ENCODE data around the gene UBR2. TPM values are rescaled to one million over a fixed set of nuclear protein-coding genes. Genes with fewer than 3 reads are reported as not detected.

UBR2 gene
- total RNA-seq, 2 donors from 2014 or later: 21.6 to 22.5 TPM

DNA sequence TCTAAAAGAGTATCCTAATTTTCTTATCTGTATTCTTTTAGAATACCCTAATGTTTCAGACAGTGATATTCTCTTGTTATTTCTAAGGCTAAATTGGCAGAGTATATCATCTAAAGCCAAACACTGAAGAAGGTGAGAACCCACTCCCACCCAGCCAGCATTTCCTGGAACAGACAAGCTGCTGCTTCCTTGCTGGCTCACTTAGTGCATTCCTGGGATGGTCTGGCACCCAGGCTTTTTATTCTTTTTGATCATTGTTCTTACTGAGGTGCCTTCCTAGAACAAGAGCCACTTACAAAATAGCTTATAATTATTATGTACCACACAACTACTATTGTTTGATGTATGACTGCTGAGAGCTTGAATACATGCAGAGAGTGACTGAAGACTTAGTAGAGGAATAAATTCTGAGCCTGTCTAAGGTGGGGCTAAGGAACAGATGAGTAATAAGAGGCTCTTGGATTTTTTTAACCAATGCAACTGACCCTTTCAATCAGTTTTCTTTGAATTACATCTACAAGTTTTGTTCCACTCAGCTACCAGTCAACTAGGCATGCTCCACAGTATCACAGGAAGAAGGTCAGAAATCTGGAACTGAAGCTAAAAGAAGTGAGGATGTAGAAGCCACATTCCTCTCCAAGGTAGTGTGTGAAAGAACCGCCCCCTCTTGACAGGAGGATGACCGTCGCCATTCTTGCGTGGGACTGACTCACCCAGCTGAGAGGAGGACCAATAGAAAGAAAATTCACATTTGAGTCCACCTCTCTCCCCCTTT lies 128.5 kb downstream of the UBR2 start:
- Histone ChIP-seq H3K9ac (ENCODE audit: extremely low read depth, low read length, poor library complexity, severe bottlenecking) (no peak overlapping the region), H3K27me3 (ENCODE audit: control insufficient read depth, insufficient read depth, low read length, poor library complexity, severe bottlenecking) (no peaks in the 10 kb centered on the region), H3K27ac (ENCODE audit: low read depth, low read length) (no peak overlapping the region), H3K9me3 (ENCODE audit: control insufficient read depth, low read length) (no peaks in the 10 kb centered on the region), H3K4me3 (ENCODE audit: low read length) (no peak overlapping the region), H3K4me1 (ENCODE audit: control insufficient read depth, insufficient read depth, low read length) (peaks cover 3% of the 10 kb centered on the region), H3K36me3 (ENCODE audit: control insufficient read depth, insufficient read depth, low read length) (peaks cover 64% of the 10 kb centered on the region)
- H3K36me3 Mint-ChIP-seq (ENCODE audit: low read depth): peaks cover 65% of the 10 kb centered on the region
- no peak for DNase-seq
- no peak for TF ChIP-seq CTCF (conservative IDR thresholded peaks at IDR 0.05)
- H3K4me3 Mint-ChIP-seq: no peak overlapping the region
- WGBS, 2 experiments (ENCODE audit: insufficient coverage in 1 of 2, insufficient read length in 1 of 2): 92% methylated on average over 4 of the region's 4 CpGs; no CpG with 5 or more reads in 1 of the 2 experiments
- no peaks in the 10 kb centered on the region for H3K4me1 Mint-ChIP-seq
- H3K27ac Mint-ChIP-seq: no peak overlapping the region
- H3K27me3 Mint-ChIP-seq (ENCODE audit: insufficient read depth): no peaks in the 10 kb centered on the region
- peaks cover 5% of the 10 kb centered on the region for H3K9me3 Mint-ChIP-seq

GRCh38 chr6:42693725-42694323 lies 130.0 kb downstream of the UBR2 start:
- DNase-seq: no peak
- Histone ChIP-seq H3K4me3 (ENCODE audit: low read length) (no peak overlapping the region), H3K9me3 (ENCODE audit: control insufficient read depth, low read length) (no peaks in the 10 kb centered on the region), H3K27ac (ENCODE audit: low read depth, low read length) (no peak overlapping the region), H3K27me3 (ENCODE audit: control insufficient read depth, insufficient read depth, low read length, poor library complexity, severe bottlenecking) (no peaks in the 10 kb centered on the region), H3K36me3 (ENCODE audit: control insufficient read depth, insufficient read depth, low read length) (peaks cover 52% of the 10 kb centered on the region), H3K4me1 (ENCODE audit: control insufficient read depth, insufficient read depth, low read length) (peaks cover 3% of the 10 kb centered on the region), H3K9ac (ENCODE audit: extremely low read depth, low read length, poor library complexity, severe bottlenecking) (no peak overlapping the region)
- Mint-ChIP-seq H3K36me3 (ENCODE audit: low read depth) (peaks cover 50% of the 10 kb centered on the region), H3K4me1 (no peaks in the 10 kb centered on the region), H3K9me3 (no peaks in the 10 kb centered on the region), H3K27me3 (ENCODE audit: insufficient read depth) (no peaks in the 10 kb centered on the region), H3K27ac (no peak overlapping the region), H3K4me3 (no peak overlapping the region)
- 94 to 100% methylated on average over 2 of the region's 2 CpGs for WGBS, 2 experiments (ENCODE audit: insufficient coverage in 1 of 2, insufficient read length in 1 of 2)
- TF ChIP-seq CTCF (conservative IDR thresholded peaks at IDR 0.05): no peak

- Histone ChIP-seq H3K27me3 (ENCODE audit: control insufficient read depth, insufficient read depth, low read length, poor library complexity, severe bottlenecking) (no peaks in the 10 kb centered on the region), H3K9me3 (ENCODE audit: control insufficient read depth, low read length) (no peaks in the 10 kb centered on the region), H3K27ac (ENCODE audit: low read depth, low read length) (no peak overlapping the region), H3K36me3 (ENCODE audit: control insufficient read depth, insufficient read depth, low read length) (peaks cover 44% of the 10 kb centered on the region), H3K4me1 (ENCODE audit: control insufficient read depth, insufficient read depth, low read length) (peaks cover 3% of the 10 kb centered on the region), H3K4me3 (ENCODE audit: low read length) (no peak overlapping the region), H3K9ac (ENCODE audit: extremely low read depth, low read length, poor library complexity, severe bottlenecking) (no peak overlapping the region)
- no peak for TF ChIP-seq CTCF (conservative IDR thresholded peaks at IDR 0.05)
- no peaks in the 10 kb centered on the region for H3K4me1 Mint-ChIP-seq
- no peak for DNase-seq
- WGBS, 2 experiments (ENCODE audit: insufficient coverage in 1 of 2, insufficient read length in 1 of 2): 97 to 100% methylated on average over 2 to 4 of the region's 4 CpGs
- H3K27ac Mint-ChIP-seq: no peak overlapping the region
- no peaks in the 10 kb centered on the region for H3K9me3 Mint-ChIP-seq
- H3K36me3 Mint-ChIP-seq (ENCODE audit: low read depth): peaks cover 43% of the 10 kb centered on the region
- H3K4me3 Mint-ChIP-seq: no peak overlapping the region
- H3K27me3 Mint-ChIP-seq (ENCODE audit: insufficient read depth): no peaks in the 10 kb centered on the region
Measured at GRCh38 chr6:42694586-42694985, 130.8 kb downstream of the UBR2 start.

Data from endodermal cell (in vitro differentiated cells).